Measurements from ENCODE around the gene RBM23.

RBM23 gene

DNA sequence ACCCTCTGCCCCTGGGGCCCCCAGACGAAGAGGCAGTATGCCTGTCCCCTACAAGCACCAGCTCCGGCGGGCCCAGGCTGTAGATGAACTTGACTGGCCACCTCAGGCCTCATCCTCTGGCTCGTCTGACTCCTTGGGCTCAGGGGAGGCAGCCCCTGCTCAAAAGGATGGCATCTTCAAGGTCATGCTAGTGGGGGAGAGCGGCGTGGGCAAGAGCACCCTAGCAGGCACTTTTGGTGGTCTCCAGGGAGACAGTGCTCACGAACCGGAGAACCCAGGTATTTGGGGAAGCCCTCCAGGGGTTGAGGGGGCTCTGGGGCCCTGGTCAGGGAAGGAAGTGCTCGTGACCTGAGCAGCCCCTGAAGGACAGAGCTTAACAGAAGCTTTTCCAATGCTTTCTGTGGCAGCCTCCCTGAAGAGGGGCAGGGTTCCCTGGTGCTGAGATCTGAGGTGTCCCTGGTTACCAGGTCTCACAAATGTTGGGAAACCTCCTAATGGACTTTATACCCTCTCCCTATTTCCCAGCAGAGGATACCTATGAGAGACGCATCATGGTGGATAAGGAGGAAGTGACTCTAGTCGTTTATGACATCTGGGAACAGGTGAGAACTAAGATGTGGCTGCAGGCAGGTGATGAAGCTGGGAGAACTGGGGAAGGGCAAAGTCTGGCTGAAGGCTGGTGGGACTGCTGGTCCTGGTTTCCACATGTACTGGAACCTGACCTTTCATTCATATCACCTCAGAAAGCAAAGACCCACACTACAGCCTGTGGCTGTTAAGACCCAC lies 34.0 kb downstream of the RBM23 start:
- DNase-seq = no peak

DNA sequence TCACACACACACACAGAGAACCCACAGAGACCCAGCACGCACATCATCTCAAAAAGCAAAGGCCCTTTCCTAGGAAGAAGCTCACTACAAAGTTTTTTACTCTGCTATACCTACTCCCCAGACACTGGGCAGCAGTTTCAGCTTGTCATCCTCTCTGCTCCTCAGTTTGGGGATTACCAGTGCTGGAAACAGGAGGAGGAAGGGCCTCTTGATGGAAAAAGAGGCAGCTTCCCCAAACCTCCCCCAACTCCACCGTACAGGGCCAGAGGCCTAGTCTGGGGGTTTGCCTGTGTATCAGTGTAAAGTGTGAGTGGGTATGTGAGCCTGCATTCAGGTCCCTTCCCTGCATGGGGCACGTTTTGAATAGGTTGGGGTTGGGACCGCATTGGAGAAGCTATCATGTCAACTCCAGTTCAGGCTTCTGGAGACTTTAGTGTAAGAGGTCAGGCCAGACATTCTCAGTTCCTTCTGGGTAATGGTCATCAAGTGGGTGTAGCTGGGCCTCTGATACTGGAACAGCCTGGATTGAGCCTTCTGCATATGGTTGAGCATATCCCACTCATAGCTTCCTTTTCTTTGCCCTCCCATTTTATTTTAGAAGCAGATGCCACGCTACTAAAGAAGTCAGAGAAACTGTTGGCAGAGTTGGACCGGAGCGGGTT lies 34.7 kb downstream of the RBM23 start:
- DNase-seq = no peak

GRCh38 chr14:22883173-22883976 lies 35.6 kb downstream of the RBM23 start, which contains the start of gene REM2:
REM2 (plus strand) TSS chr14:22883222; CDS start chr14:22883288, 66 bp downstream.
- no peak for DNase-seq

DNA sequence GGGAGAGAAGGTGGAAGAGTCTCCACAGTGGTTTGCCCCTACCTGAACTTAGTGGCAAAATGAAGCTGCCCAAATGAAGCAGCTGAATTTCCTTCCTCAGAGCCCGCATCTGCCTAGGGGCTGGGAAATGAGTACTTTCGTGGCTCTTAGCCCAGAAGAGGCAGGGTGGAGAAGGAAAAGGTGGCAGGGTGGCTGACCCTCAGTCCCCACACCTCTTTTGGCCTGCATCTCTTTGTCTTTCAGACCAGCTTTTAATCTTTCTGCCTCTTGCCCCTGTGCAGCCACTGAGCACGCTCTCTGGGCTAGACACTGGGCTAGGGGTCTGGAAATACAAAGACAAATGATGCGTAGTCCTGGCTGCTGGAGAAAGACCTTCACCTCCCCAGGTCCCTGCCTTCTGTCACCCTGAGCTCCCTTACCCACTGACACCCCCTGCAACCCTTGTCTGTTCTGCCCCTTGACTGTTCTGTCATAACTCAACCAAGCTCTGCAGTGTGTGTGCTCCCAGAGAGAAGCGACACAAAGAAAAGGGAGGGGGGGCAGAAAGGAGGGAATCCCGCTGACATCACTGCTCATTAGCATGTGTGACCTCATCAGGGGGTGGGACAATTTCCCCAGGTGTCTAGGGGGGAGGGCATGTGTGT lies 36.3 kb downstream of the RBM23 start:
- peak; percentile 46 for DNase-seq

GRCh38 chr14:22882064-22882463 lies 36.9 kb downstream of the RBM23 start:
- no peak for DNase-seq

DNA sequence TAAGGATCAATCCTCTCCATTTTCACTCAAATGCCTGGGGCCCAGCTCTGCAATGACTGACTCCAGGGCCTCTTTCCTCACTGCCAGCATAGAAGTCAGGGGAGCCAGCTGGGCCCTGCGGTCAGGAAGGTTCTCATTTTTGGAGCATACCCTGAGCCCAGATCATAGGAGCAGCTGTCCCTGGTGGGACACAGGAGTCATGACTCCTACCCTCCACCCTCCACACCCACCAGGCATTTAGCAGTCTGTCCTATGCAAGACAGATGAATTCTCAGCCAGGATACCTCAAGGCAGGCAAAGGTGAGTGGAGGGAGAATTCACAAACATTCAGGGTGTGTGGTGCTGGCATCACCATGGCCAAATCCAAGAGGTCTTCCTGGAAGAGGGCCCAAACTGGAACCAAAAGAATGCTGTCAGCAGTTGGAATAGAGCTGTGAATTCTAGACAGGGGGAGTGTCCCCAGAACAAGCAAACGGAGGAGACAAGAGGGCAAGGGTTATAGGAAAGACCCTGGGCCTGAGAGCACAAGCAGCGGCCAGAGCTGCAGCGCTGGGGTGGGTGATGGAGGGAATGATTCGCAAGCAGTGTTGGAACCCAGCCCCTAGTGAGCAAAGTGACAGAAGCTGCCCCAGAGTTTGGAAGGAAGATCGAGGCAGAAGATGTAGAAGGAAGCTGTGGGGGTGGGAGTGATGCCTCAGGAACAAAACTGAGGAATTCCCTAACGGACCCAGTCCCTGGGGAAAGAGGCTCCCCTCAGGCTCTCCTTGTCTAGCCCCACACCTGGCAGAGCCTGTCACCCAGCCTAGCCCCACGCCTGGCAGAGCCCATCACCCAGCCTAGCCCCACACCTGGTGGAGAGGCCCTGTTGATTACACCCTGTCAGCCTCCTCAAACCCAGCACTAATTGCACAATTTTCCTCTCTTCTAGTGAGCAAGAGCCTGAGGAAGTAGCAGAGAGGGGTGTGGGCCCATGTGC lies 40.4 kb downstream of the RBM23 start:
- no peak for DNase-seq

DNA sequence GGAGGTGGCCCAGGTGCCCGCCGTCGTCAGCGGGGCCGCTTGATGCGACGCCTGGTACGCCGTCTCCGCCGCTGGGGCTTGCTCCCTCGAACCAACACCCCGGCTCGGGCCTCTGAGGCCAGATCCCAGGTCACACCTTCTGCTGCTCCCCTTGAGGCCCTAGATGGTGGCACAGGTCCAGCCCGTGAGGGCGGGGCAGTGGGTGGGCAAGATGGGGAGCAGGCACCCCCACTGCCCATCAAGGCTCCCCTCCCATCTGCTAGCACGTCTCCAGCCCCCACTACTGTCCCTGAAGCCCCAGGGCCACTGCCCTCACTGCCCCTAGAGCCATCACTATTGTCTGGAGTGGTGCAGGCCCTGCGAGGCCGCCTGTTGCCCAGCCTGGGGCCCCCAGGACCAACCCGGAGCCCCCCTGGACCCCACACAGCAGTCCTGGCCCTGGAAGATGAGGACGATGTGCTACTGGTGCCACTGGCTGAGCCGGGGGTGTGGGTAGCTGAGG lies 41.9 kb downstream of the RBM23 start:
- DNase-seq = no peak

- DNase-seq = no peak
Measured at GRCh38 chr14:22875748-22876319, 43.1 kb downstream of the RBM23 start.

- no peak for DNase-seq
Measured at GRCh38 chr14:22875003-22875747, 43.8 kb downstream of the RBM23 start.

DNA sequence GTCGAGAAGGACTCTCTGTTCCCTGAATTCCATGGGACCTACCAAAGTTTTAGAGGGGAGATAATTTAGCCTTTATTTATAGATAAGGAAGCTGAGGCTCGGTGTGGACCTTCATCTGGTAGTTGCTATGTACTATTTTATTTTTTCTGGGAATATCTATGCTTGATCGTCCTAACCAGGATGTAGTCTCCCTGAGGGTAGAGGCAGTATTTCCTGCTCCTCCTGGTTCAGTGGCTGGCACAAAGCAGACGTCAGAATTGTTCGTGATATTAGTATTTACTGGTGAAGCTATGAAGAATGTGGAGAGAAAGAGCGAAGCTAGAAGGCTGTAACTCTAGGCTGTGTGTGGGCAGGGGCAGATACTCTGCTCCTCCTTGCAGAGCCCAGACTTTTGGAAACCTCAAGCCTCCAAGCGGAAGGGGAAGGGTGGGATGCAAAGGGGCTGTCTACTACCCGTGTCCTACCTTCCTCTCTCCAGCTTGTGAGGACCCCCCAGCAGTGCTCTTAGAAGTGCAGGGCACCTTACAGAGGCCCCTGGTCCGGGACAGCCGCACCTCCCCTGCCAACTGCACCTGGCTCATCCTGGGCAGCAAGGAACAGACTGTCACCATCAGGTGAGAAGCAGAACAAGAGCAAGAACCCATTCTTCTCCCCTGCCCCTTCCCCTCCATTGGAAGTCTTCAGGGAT lies 46.0 kb downstream of the RBM23 start:
- DNase-seq = no peak

GRCh38 chr14:22872033-22872832 lies 46.7 kb downstream of the RBM23 start:
- DNase-seq = peak; percentile 81

DNA sequence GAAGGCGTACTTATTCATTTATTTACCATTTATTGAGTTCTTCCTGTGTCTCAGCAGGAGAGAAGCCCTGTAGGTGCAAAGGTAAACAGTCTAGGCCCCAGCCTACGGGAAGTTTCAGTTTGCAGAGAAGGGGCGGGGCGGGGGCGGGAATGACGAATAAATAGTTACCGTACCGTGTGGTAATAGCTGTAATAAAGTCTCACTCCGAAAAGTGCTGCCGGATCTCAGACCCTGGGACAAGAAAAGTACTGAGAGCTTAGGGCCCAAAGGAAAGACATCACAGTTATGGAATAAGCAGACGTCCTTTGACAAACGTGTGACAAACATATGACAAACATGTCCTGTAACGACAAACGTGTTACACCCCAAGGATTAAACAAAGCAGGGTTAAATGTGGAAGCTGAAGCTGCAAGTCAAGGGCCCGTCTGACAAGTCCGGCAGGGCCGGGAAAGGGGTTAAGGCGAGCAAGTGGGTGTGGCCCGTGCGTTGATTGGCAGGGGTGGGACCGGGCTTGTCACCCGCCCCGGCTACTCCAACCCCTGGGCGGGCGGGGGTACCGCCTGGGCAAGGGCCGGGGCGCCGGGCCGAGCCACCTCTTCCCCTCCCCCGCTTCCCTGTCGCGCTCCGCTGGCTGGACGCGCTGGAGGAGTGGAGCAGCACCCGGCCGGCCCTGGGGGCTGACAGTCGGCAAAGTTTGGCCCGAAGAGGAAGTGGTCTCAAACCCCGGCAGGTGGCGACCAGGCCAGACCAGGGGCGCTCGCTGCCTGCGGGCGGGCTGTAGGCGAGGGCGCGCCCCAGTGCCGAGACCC lies 47.5 kb downstream of the RBM23 start, which contains the start of gene LRP10:
LRP10 (plus strand) TSS at position 517 of the 809 bp plus-strand sequence. CDS start 564 bp downstream, outside the sequence.
- peak; percentile 75 for DNase-seq

DNA sequence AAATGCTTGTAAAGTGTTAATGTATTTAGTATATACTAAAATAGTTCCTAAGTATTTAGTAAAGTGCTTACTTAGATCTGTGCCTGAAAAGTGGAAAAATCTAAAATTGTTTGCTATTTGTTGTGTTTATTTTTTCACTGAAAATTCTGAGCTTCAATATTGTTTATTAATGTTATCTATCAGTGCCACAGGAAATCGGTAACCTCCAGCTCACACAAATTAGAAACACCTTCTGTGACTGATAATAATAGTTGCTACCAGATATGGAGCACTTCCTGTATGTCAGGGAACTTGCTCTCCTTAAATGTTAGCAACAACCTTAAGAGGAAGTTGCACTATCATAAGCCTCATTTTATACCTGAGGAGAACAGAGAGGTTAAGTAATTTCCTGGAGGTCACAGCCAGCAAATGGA lies 48.1 kb downstream of the RBM23 start:
- no peak for DNase-seq

DNA sequence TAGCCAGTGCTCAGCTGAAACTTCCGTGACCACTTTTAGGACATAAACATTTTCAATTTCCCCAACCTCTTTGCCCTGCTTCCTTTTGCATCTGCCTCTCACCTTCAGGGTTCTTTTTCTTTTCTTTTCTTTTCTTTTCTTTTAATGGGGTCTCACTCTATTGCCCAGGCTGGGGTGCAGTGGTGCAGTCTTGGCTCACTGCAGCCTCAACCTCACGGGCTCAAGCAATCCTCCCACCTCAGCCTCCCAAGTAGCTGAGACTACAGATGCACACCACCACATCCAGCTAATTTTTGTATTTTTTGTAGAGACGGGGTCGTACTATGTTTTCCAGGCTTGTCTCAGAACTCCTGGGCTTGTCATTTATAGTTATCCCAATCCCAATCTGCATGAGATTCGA lies 52.1 kb downstream of the RBM23 start:
- no peak for DNase-seq

GRCh38 chr14:22865424-22866405 lies 53.2 kb downstream of the RBM23 start:
- DNase-seq = no peak

DNA sequence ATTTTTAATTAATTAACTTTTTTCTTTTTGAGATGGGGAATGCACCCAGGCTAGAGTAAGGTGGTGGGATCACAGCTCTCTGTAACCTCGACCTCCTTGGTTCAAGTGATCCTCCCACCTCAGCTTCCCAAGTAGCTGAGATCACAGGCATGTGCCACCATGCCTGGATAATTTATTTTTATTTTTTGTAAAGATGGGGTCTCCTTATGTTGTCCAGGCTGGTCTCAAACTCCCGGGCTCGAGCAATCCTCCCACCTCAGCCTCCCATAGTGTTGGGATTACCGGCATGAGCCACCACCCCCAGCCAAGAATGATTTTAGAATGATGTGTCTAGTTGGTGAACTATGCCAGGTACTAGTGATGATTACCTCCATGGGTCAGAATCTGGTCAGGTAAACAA lies 54.0 kb downstream of the RBM23 start:
- no peak for DNase-seq

DNA sequence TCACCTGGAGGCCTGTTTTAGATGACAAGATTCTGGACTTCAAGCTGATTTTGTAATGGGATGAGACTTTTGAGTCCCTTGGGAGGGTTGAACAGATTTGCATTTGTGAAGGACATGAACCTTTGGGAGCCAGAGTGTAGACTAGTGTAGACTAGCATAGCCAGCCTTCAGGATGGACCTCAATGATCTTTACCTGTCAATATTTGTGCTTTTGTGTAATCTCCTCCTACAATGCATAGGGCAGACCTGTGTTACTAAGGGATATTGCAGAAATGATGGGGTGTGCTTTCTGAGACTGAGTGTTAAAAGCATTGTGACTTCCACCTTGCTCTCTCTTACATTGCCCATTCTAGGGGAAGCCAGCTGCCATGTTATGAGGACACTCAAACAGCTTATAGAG lies 57.3 kb downstream of the RBM23 start:
- DNase-seq = no peak
